Measurements from ENCODE around the gene GPER1. TPM values are rescaled to one million over a fixed set of nuclear protein-coding genes. Genes with fewer than 3 reads are reported as not detected.

GPER1 gene
- total RNA-seq, 2 donors from 2014 or later: 0.24 to 1.1 TPM

- ATAC-seq (replicated peaks): peak; percentile 44
- no peaks in the 10 kb centered on the region for H3K36me3 Mint-ChIP-seq (ENCODE audit: low read depth)
- no peaks in the 10 kb centered on the region for H3K9me3 Mint-ChIP-seq
- H3K27ac Mint-ChIP-seq: peak overlapping the region; percentile 36
- H3K4me1 Mint-ChIP-seq: no peaks in the 10 kb centered on the region
- H3K27me3 Mint-ChIP-seq: no peaks in the 10 kb centered on the region
- peak overlapping the region; percentile 9 for H3K4me3 Mint-ChIP-seq
Observed at GRCh38 chr7:1059200-1060091, 28.5 kb upstream of the GPER1 start.

DNA sequence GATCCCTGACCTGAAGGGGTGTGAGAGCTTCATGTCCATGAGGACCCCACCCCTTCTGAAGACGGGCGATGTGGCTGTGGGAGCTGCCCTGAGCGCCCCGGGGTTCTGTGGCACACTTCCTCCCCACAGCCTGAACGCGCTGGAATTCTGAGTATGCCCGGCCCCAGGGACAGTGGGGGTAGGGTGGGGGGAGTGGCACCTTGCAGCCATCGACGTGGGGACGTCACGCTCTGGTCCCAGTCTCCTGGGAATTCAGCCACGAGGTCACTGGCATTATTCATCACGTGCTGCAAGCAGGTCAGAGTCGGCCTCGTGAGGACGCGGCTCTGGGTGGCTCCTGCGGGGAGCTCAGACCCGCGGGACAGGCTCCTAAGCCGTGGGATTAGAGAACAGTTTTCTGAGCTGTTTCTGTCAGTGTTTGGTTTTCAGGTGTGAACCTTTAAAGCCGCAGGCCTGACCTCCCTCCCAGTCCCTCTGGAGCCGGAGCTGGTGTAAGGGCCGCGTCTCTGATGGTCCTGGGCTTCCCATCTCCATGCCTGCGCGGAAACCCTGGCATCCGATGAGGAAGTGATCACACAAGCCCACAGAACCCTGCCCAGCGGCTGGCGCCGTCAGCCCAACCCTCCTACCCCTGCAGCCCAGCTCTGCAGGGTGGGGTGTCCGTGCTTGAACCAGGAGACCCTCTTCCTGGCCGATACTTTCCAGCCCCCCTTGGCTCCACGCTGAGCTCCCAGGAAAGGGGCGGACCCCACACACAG, 27.4 kb upstream of the GPER1 start:
- ATAC-seq (replicated peaks): no peak
- Mint-ChIP-seq H3K36me3 (ENCODE audit: low read depth) (no peaks in the 10 kb centered on the region), H3K9me3 (no peaks in the 10 kb centered on the region), H3K27ac (no peak overlapping the region), H3K27me3 (no peaks in the 10 kb centered on the region), H3K4me1 (no peaks in the 10 kb centered on the region), H3K4me3 (no peak overlapping the region)

DNA sequence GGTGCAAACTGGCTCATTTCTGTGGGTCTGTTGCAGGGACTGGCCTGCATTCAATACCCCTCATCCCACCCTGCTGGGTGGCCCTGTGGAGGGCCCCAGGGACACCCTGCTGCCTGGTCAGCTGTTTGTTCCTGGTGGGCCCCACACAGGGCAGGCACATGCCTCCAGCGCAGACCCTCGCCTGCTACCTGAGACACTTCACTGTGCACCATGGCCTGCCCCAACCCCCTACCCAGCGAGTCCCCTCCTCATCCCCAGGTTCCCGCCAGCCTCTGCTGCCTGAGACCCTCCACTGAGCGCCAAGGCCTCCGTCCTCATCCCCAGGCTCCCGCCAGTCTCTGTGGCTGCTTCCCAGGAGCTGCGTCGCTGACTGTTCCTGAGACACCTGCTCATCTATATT, 26.7 kb upstream of the GPER1 start:
- H3K4me3 Mint-ChIP-seq: no peak overlapping the region
- no peaks in the 10 kb centered on the region for H3K36me3 Mint-ChIP-seq (ENCODE audit: low read depth)
- H3K9me3 Mint-ChIP-seq: no peaks in the 10 kb centered on the region
- H3K27ac Mint-ChIP-seq: no peak overlapping the region
- no peaks in the 10 kb centered on the region for H3K27me3 Mint-ChIP-seq
- H3K4me1 Mint-ChIP-seq: no peaks in the 10 kb centered on the region
- ATAC-seq (replicated peaks): no peak

DNA sequence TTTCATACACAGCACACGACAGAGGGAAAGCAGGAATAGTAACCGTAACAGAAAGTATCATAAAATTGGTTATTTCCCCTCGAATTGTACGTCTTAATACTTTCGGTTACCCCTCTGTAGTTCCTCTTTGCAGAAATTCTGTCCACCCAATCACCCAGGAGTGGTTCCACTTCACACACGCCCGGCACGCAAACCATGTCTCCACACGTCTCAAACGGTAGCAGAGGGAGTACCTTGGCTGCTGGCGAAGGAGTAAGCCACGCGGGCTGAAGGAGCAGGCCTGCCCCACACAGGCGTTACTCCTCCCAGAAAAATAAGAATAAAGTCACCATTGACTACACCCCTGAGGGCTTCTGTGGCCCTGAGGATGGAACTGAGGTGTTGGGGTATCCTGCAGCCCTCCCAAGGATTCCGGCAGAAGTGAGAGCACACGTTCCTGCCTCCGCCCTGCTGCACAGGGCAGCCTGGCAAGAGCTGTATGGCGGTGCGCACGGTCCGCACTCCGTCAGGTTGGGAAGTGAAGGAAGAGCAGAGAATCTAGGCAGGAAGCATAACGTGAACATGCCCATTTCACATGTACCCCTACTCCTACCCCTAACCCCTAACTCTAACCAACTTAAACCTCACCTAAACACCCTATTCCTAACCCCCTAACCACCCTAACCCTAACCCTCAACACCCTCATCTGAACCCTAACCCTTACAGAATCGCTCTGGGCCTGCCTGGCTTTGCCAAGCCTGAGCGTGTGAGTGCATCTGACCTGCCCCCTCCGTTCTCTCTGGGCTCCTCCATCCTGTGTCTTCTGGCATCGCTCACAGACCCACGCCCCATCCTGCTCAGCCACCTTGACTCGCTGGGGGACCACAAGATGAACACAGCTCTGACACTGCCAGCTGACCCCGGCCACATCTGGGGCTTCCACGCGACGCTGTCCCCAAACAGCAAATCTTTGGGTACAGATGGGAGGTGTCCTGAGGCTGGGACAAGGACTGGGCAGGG, 25.3 kb upstream of the GPER1 start:
- Mint-ChIP-seq H3K4me1 (no peaks in the 10 kb centered on the region), H3K27ac (no peak overlapping the region), H3K27me3 (no peaks in the 10 kb centered on the region), H3K9me3 (no peaks in the 10 kb centered on the region), H3K36me3 (ENCODE audit: low read depth) (no peaks in the 10 kb centered on the region), H3K4me3 (no peak overlapping the region)
- ATAC-seq (replicated peaks): no peak

GRCh38 chr7:1063361-1063760, 24.6 kb upstream of the GPER1 start:
- no peaks in the 10 kb centered on the region for H3K36me3 Mint-ChIP-seq (ENCODE audit: low read depth)
- no peak overlapping the region for H3K27ac Mint-ChIP-seq
- no peak overlapping the region for H3K4me3 Mint-ChIP-seq
- no peak for ATAC-seq (replicated peaks)
- no peaks in the 10 kb centered on the region for H3K27me3 Mint-ChIP-seq
- no peaks in the 10 kb centered on the region for H3K9me3 Mint-ChIP-seq
- no peaks in the 10 kb centered on the region for H3K4me1 Mint-ChIP-seq

DNA sequence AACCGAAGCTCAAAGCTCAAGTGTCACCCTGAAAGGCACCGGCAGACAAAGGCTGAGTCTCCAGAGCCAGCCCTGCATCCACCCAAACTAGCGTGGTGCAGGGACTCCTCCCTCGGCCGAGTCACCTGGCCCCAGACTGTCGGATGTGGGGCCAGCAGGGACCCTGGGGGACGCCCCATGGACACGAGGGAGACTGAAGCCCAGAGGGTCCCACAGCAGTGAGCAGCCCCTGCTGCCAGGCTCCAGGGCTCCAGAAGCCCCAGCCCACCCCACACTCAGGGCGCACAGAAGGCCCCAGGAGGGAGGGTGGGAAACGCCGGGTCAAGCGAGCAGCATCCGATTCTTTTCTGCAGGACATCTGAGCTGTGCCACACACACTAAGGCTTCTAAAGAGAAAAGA, 23.3 kb upstream of the GPER1 start:
- ATAC-seq (replicated peaks): no peak
- no peaks in the 10 kb centered on the region for H3K9me3 Mint-ChIP-seq

GRCh38 chr7:1065263-1065584, 22.7 kb upstream of the GPER1 start:
- no peaks in the 10 kb centered on the region for H3K27me3 Mint-ChIP-seq
- H3K4me1 Mint-ChIP-seq: no peaks in the 10 kb centered on the region
- no peaks in the 10 kb centered on the region for H3K36me3 Mint-ChIP-seq (ENCODE audit: low read depth)
- peak overlapping the region; percentile 29 for H3K4me3 Mint-ChIP-seq
- H3K9me3 Mint-ChIP-seq: no peaks in the 10 kb centered on the region
- no peak overlapping the region for H3K27ac Mint-ChIP-seq
- ATAC-seq (replicated peaks): no peak

More for the DNA sequence above, 23.3 kb upstream of the GPER1 start:
- Mint-ChIP-seq H3K27ac (no peak overlapping the region), H3K4me3 (no peak overlapping the region), H3K4me1 (no peaks in the 10 kb centered on the region), H3K27me3 (no peaks in the 10 kb centered on the region), H3K36me3 (ENCODE audit: low read depth) (no peaks in the 10 kb centered on the region)

DNA sequence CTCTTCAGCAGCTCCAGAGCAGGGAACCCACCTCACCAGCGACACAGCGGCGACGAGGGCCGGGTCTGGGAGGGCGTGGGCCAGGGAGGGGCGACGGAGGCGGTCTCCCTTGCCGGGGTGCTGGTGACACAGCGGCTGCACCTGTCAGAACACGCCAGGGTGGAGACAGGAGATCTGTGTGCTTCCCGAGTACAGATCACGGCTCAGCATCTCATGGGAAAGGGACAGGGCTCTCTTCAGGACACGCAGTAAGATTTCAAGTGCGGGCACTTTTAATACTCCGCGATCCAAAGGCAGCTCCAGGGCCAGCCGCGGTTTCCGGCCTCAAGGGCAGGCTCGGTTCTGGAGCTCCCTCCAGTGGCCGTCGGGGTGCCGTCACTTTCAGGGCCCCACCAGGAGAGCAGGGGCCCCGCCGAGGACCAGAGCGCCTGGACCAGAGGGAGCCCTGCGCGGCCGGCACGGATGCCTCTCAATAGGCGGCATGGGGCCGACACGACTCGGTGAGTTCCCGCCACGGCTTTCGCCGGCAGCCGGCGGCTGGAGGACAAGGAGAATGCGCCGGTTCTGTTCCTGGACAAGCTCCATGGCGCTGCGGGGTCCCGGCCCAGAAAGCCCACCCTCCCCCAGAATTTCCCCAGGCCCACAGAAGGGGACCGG, 22.2 kb upstream of the GPER1 start:
- Mint-ChIP-seq H3K4me1 (no peaks in the 10 kb centered on the region), H3K4me3 (peak overlapping the region; percentile 29), H3K36me3 (ENCODE audit: low read depth) (no peaks in the 10 kb centered on the region), H3K9me3 (no peaks in the 10 kb centered on the region), H3K27me3 (no peaks in the 10 kb centered on the region), H3K27ac (no peak overlapping the region)
- peak; percentile 99 for ATAC-seq (replicated peaks)

DNA sequence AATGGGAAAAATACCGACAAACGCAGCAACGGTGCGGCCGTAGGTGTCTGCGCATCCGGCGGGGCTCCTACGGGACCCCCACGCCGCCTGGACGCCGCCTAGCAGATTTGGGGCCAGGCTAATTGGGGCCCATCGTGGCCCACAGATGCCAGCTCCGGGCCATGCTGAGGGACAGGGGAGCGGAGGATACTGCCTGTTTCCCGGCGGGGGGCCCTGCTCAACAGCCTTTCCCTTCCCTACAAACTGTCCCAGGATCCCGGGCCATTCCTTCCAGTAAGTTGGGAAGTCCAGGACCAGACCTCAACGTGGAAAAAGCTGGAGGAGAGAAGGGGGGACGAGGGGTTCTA, 21.7 kb upstream of the GPER1 start:
- H3K36me3 Mint-ChIP-seq (ENCODE audit: low read depth): no peaks in the 10 kb centered on the region
- no peak for ATAC-seq (replicated peaks)
- no peak overlapping the region for H3K4me3 Mint-ChIP-seq
- no peaks in the 10 kb centered on the region for H3K4me1 Mint-ChIP-seq
- H3K9me3 Mint-ChIP-seq: no peaks in the 10 kb centered on the region
- H3K27me3 Mint-ChIP-seq: no peaks in the 10 kb centered on the region
- no peak overlapping the region for H3K27ac Mint-ChIP-seq

GRCh38 chr7:1068013-1068412, 19.9 kb upstream of the GPER1 start:
- Mint-ChIP-seq H3K36me3 (ENCODE audit: low read depth) (no peaks in the 10 kb centered on the region), H3K4me3 (no peak overlapping the region), H3K27ac (no peak overlapping the region), H3K4me1 (no peaks in the 10 kb centered on the region), H3K9me3 (no peaks in the 10 kb centered on the region), H3K27me3 (no peaks in the 10 kb centered on the region)
- no peak for ATAC-seq (replicated peaks)

DNA sequence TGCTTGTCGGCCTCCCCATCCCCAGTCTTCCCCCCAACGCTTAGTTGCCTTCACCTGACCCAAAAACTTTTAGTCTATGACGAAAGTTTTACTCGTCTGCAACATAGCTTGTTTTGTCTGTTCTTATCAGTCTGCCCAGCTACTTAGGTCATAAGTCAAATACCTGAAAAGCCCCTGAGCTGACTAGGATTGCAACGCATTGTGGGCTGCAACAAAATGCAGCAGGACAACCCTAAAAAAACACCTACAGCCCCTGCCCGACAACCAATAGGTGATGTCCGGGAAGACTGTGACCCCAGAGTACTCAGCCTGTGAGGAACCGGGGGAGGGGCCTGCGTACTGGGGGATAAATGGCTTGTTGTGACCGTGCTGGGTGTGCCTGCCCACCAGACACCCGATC, 19.3 kb upstream of the GPER1 start:
- Mint-ChIP-seq H3K27ac (no peak overlapping the region), H3K36me3 (ENCODE audit: low read depth) (no peaks in the 10 kb centered on the region), H3K9me3 (no peaks in the 10 kb centered on the region), H3K27me3 (no peaks in the 10 kb centered on the region), H3K4me1 (no peaks in the 10 kb centered on the region), H3K4me3 (no peak overlapping the region)
- no peak for ATAC-seq (replicated peaks)

DNA sequence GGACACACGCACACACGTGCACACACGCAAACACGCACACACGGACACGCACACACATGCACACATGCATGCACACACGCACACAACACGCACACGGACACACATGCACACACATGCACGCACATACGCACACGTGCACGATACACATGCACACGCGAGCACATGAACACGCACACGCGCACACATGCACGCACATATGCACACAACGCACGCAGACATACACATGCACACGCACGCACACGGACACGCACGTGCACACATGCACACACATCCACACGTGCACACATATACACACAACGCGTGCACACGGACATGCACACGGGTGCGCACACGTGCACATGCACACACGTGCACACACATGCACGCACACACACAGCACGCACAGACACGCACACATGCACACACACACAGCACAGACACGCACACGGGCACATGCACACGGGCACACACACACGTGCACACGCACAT, 17.3 kb upstream of the GPER1 start:
- H3K4me3 Mint-ChIP-seq: no peak overlapping the region
- no peaks in the 10 kb centered on the region for H3K36me3 Mint-ChIP-seq (ENCODE audit: low read depth)
- no peaks in the 10 kb centered on the region for H3K4me1 Mint-ChIP-seq
- H3K27ac Mint-ChIP-seq: no peak overlapping the region
- no peak for ATAC-seq (replicated peaks)
- no peaks in the 10 kb centered on the region for H3K9me3 Mint-ChIP-seq
- no peaks in the 10 kb centered on the region for H3K27me3 Mint-ChIP-seq

GRCh38 chr7:1071731-1072254, 16.1 kb upstream of the GPER1 start:
- ATAC-seq (replicated peaks): no peak
- Mint-ChIP-seq H3K4me3 (no peak overlapping the region), H3K9me3 (no peaks in the 10 kb centered on the region), H3K27ac (no peak overlapping the region), H3K4me1 (no peaks in the 10 kb centered on the region), H3K36me3 (ENCODE audit: low read depth) (no peaks in the 10 kb centered on the region), H3K27me3 (no peaks in the 10 kb centered on the region)
